HG03064 (cell line): ENCODE results near the gene HLA-DMB.

Experiments
- ATAC-seq: cut with Tn5 transposase; IDR thresholded peaks from one replicate; pipeline ENCODE4 v1.9.1; 2021; ENCODE audit warnings: low read depth; ENCODE audit not compliant: unreplicated experiment

HLA-DMB gene

GRCh38 chr6:32940656-32941213 lies at the start of gene HLA-DMB:
TSS of gene HLA-DMB (minus strand) at chr6:32941028. CDS start at chr6:32940807, 221 bp downstream.
- ATAC-seq: peak; percentile 42

DNA sequence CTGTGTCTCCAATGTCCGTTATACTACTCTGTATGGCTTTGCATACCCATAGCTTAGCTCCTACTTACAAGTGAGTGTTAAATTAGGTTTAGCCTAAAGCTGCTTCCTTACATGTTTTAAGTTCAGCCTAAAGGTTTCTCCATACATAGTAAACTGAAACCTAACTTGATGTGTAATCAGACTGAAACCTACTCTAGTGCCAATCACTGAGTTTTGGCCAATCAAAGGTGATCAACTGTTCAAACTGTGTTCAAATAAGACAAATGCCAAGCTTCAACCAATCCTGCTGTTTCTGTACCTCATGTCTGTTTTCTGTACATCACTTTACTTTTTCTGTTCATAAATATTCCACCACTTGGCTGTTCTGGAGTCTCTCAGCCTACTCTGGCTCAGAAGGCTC lies 48.5 kb upstream of the HLA-DMB start:
- no peak for ATAC-seq

DNA sequence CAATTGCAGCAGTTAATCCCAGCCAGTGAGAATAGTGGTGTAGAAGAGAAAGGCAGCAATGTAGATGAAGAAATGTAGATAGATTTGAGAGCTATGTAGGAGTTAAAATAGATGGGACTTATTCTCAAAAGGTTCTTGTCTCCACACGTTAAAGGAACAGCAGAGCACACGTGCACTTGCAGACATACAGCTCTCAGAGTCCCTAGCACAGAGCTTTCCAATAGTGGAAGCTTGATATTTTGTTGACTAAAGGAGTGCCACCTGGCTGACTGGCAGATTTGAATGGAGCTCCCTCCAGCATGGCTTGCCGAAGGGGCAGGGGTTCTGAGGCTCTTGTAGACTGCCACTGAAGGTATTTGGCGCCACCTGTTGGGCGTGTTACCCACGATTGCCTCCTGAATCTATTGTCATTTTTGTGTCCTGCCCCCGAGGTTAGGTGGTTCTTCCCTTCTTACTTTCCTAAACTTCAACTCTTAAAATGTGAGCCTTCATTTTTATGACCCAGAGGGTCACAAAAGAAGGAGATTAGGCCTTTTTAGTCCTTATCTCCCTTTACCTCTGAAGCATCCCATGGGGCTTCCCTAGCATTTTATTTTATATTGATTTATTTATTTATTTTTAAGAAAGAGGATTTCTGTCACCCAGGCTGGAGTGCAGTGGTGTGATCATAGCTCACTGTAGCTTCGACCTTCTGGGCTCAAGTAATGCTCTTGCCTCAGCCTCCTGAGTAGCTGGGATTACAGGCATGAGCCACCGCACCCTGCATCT lies 44.0 kb upstream of the HLA-DMB start:
- ATAC-seq: no peak

GRCh38 chr6:32983964-32984621 lies 43.3 kb upstream of the HLA-DMB start:
- ATAC-seq: no peak

DNA sequence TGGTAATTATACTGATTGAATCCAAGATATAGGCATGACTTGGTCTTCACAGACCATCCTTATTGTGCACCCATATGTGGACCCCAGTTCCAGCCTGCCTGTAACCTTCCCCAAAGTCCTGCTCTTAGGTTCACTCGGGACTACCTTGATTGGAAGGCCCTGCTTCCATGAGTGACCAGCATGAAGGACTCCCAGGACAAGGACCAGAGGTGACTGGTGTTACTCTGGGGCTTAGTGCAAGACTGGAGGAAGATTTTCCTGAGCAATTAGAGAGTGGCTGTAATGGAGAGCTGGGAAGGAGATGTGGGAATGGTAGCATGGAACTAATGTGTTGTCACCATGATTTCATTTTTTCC lies 42.6 kb upstream of the HLA-DMB start:
- ATAC-seq: no peak

DNA sequence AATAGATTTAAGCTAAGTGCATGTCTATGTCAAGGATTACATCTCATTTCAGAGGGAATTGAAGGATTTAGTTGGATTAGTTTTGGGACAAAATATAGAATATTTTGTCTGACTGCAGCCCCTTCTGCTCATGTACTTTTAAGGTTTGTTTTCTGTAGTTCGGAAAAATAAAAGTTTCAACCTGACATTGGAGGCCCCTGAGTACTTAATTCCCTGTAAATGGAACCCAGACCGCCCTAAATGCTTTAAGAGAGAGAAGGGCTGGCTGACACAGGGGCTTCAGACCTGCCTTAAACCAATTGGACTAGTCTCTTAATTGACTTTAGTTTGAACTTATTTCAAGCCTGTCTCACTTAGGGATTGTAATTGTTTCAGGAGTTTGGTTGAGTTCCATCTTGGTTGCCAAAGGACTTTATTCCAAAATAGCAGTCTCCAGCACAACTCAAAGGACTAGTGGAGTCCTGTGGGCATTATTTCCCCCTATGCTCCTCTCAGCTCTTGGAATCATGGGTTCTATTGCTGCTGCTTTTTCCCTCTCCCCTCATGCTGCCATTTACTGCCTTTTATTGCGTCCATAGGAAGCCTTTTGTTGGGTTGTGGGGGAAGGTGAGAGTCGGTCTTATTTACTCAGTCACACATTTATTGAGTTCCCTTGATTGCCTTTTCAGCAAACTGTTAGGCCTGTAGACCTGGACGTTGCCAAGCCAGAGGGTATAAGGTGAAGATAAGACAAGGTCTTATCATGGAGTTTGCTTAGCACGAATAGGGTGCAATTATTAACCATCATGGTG lies 42.1 kb upstream of the HLA-DMB start:
- ATAC-seq: no peak

GRCh38 chr6:32982084-32982701 lies 41.4 kb upstream of the HLA-DMB start:
- no peak for ATAC-seq

- no peak for ATAC-seq
Observed at GRCh38 chr6:32980488-32981038, 39.7 kb upstream of the HLA-DMB start.

DNA sequence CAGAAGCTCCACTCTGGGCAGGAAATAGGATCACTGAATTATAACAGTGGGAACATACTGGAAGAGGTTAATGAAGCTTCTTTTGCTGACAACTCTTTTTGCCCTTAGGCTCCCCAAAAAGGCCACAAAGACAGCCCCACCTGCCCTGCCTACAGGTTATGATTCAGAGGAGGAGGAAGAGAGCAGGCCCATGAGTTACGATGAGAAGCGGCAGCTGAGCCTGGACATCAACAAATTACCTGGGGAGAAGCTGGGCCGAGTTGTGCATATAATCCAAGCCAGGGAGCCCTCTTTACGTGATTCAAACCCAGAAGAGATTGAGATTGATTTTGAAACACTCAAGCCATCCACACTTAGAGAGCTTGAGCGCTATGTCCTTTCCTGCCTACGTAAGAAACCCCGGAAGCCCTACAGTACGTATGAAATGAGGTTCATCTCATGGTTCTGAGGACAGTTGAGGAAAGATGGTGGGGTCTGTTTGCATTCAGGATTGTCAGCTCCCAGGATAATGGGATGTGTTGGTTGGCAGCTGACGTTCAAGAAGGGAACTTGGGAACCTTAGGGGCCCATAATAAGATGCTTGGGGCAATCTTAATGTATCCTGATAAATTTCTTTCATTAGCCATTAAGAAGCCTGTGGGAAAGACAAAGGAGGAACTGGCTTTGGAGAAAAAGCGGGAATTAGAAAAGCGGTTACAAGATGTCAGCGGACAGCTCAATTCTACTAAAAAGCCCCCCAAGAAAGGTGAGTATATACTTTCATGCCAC lies 39.1 kb upstream of the HLA-DMB start:
- ATAC-seq: no peak

DNA sequence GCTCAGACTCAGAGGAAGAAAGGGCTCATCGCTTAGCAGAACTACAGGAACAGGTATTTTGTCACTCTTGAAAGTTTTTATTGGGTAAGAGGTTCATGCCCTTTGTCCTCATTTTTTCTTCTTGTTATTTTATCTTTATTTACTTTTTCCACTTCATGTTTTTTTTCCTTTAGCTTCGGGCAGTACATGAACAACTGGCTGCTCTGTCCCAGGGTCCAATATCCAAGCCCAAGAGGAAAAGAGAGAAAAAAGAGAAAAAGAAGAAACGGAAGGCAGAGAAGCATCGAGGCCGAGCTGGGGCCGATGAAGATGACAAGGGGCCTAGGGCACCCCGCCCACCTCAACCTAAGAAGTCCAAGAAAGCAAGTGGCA lies 37.1 kb upstream of the HLA-DMB start:
- ATAC-seq: no peak

DNA sequence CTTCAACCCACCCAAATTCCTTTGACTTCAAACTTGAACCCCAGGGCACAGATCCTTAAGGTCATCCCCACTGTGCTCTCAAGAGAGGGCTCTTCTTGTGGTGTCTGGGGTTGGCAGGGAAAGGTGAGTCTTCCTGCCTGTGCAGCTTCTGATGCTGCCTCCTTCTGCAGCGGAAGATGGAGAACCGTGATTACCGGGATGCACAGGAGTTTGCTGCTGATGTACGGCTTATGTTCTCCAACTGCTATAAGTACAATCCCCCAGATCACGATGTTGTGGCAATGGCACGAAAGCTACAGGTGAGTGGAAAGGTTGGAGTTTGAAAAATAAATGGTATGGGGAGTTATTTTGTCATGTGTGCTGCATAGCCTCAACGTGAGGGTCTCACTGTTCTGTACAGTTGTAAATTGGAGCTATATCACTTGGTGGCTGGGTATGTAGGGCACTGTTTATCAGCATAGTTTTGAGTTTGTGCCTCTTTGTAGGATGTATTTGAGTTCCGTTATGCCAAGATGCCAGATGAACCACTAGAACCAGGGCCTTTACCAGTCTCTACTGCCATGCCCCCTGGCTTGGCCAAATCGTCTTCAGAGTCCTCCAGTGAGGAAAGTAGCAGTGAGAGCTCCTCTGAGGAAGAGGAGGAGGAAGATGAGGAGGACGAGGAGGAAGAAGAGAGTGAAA lies 36.6 kb upstream of the HLA-DMB start:
- ATAC-seq: no peak

- ATAC-seq: no peak
Observed at GRCh38 chr6:32976334-32977069, 35.7 kb upstream of the HLA-DMB start.

GRCh38 chr6:32975886-32976285 lies 35.1 kb upstream of the HLA-DMB start:
- ATAC-seq: no peak

- ATAC-seq: no peak
Observed at GRCh38 chr6:32974541-32975308, 33.9 kb upstream of the HLA-DMB start.

GRCh38 chr6:32974016-32974333 lies 33.1 kb upstream of the HLA-DMB start:
- no peak for ATAC-seq

DNA sequence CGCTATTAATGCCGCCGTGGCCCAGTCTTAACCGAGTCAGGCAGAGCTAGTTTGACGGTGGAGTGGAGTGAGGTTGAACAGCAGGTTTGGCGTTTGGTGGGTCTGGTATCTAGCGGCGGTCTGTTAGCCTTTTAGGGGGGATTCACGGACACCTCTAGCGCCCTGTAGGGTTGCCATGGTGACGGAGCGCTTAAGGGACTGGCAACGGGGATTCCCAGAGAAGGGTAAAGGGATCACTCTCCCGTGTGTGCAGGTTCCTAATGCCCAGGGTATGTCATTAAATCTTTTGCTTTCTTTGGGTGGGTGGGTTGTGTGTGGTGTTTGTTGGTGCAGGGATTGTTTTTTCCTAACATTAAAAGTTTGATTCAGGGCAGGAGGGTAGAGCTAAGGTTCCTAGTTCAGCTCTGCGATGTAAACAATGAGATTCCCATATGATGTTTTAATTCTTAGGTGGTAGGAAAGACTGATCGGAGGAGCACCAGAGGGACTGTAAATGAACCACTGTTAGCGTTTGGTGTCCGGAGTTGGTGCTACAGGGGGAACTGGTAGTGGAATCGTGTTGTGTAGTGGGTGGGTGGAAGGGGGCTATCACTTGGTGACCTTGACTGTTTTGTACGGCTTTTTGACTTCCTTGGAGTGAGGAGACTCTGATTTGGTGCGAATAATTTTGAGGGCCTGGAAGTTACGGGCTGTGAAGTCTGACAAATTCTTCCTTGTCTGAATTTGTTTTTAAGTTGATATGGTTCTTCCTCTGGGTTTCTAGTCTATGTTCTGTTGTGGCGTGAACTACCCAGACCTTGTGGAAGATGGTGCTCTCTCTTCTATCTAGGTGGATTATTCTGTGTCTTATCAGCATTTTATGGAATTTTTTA lies 32.6 kb upstream of the HLA-DMB start:
- ATAC-seq: no peak
